Mucosa of descending colon (tissue), 3 donors: ENCODE results near the gene NRARP. TPM values are rescaled to one million over a fixed set of nuclear protein-coding genes. Genes with fewer than 3 reads are reported as not detected.

Experiments
- ATAC-seq: fragments of 200-7000 bp; cut with Tn5 transposase; one replicate; pipeline ENCODE4 v1.9.1; 2020; ENCODE audit warnings: mild to moderate bottlenecking, moderate library complexity
- DNase-seq, 3 donors: peaks; one replicate each; pipeline ENCODE4 v3.0.0-alpha.2; 2020
- H3K36me3 ChIP-seq: fragments of 200-600 bp; one replicate; pipeline ENCODE4 v1.8.0; 2021; ENCODE audit warnings: low read depth, mild to moderate bottlenecking
- H3K4me1 ChIP-seq: fragments of 200-600 bp; one replicate; pipeline ENCODE4 v1.8.0; 2021; ENCODE audit warnings: low read depth, mild to moderate bottlenecking
- H3K4me3 ChIP-seq: fragments of 200-600 bp; one replicate; pipeline ENCODE4 v1.8.0; 2021; ENCODE audit warnings: mild to moderate bottlenecking
- H3K9me3 ChIP-seq: fragments of 200-600 bp; one replicate; pipeline ENCODE4 v1.8.0; 2021; ENCODE audit warnings: mild to moderate bottlenecking
- CTCF ChIP-seq: fragments of 200-600 bp; IDR thresholded peaks from one replicate; pipeline ENCODE4 v1.8.0; 2022; ENCODE audit warnings: antibody characterized with exemption, mild to moderate bottlenecking
- intact Hi-C, 2 donors: fragments of 100-400 bp; cut with DNase I in 1 of 2; cut with micrococcal nuclease in 1 of 2; formaldehyde crosslinking; loops; one replicate each; pipeline versions ENCODE4 v1.11.0 to v1.11.1; 2022; cut with DNase I, micrococcal nuclease
- total RNA-seq, 3 donors: library from RNA; stranded (reverse); fragmentation: NEBNext Ultra II Directional in 2 of 3; extraction: Animal tissue kit (Norgen Biotek cat#: 25700) in 2 of 3; gene quantifications; one replicate each; pipeline versions ENCODE4 v1.2.1 to v1.2.4, GENCODE V29; 2021 to 2023
- donor health status: DM: no; HTN: no; CAD: no; lungs with moderate emphysema.
- donor health status: DM: no; HTN: no; CAD: no.
- donor health status: DM: no; HTN: yes; CAD: no.

The NRARP gene
- total RNA-seq, 3 donors from 2014 or later, result 61.4 to 171 (median 146) TPM

- peaks cover 2% of the 10 kb centered on the region for H3K9me3 ChIP-seq
- intact Hi-C loops, result no loop called here
- ATAC-seq (no peak), DNase-seq (no peak)
- peaks cover 4% of the 10 kb centered on the region for H3K36me3 ChIP-seq
- no peak overlapping the region for H3K4me3 ChIP-seq
- TF ChIP-seq CTCF, result no peak
- H3K4me1 ChIP-seq, result no peaks in the 10 kb centered on the region
These were observed 23.7 kb upstream of the NRARP start for GRCh38 chr9:137325799-137326198.

GRCh38 chr9:137325124-137325523 is 23.1 kb upstream of the NRARP start:
- TF ChIP-seq CTCF, result no peak
- intact Hi-C loops, result no loop called here
- no peak for ATAC-seq
- no peak overlapping the region for H3K4me3 ChIP-seq
- no peaks in the 10 kb centered on the region for H3K4me1 ChIP-seq
- H3K9me3 ChIP-seq, result peaks cover 2% of the 10 kb centered on the region
- no peak for DNase-seq
- peaks cover 4% of the 10 kb centered on the region for H3K36me3 ChIP-seq

GRCh38 chr9:137323531-137324331 is 21.7 kb upstream of the NRARP start:
- ATAC-seq (no peak), DNase-seq (peak in 1 of 3 donors; percentile 48)
- intact Hi-C loops, result no loop called here

GRCh38 chr9:137321726-137322361 is 19.8 kb upstream of the NRARP start:
- no peaks in the 10 kb centered on the region for H3K36me3 ChIP-seq
- peaks cover 1% of the 10 kb centered on the region for H3K4me1 ChIP-seq
- no peak for TF ChIP-seq CTCF
- DNase-seq, result peak in 1 of 3 donors; percentile 44
- ATAC-seq, result no peak
- H3K4me3 ChIP-seq, result no peak overlapping the region
- no peaks in the 10 kb centered on the region for H3K9me3 ChIP-seq
- intact Hi-C loops, result no loop called here

More at GRCh38 chr9:137323531-137324331, 21.7 kb upstream of the NRARP start:
- peaks cover 2% of the 10 kb centered on the region for H3K9me3 ChIP-seq
- H3K4me1 ChIP-seq, result no peaks in the 10 kb centered on the region
- TF ChIP-seq CTCF, result no peak
- H3K36me3 ChIP-seq, result peaks cover 4% of the 10 kb centered on the region
- no peak overlapping the region for H3K4me3 ChIP-seq

GRCh38 chr9:137320555-137321384 is 18.7 kb upstream of the NRARP start:
- DNase-seq, result peak in 2 of 3 donors; percentile 41 to 59
- peak; percentile 6 for ATAC-seq
- H3K4me1 ChIP-seq, result peaks cover 8% of the 10 kb centered on the region
- H3K4me3 ChIP-seq, result no peak overlapping the region
- no peak for TF ChIP-seq CTCF
- no peaks in the 10 kb centered on the region for H3K9me3 ChIP-seq
- H3K36me3 ChIP-seq, result no peaks in the 10 kb centered on the region
- intact Hi-C loops, result no loop called here
